GM19025 (cell line): ENCODE measurements around the gene TAP1.

Experiments used
- ATAC-seq: cut with Tn5 transposase; IDR thresholded peaks from one replicate; pipeline ENCODE4 v1.9.1; 2021; ENCODE audit warnings: mild to moderate bottlenecking, low read depth, moderate library complexity; ENCODE audit not compliant: unreplicated experiment

TAP1 gene

DNA sequence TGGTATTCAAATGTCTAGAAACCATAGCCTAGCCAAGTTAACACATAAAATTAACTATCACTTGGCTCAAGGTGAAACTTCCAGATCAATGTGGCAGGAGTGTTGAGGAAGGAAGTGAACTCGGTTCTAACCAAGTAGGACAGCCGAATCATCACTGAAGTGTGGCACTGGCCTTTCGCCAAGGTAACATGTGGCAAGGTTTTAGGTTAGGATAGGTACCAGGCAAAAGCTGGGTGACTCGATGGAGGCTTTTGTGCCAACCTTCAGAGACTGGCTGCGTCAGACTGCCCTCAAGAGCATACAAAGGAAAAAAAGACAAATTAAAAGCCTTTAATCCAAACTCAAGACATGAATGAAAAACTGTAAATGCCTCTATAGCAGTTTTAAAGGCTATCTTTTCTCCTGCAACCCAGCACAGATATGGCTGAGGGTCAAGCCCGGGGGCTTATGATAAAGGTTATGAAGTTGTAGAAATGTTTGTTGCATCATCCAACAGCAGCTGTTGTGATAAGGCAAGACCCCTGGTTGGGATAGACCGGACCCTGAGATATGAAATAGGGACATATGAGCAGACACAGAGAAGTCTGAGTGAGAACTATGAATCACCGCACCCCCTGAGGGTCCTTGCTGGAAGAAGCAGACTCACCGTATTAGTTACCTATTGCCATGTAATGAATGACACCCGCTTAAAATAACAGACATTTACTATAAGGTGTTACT is 12.4 kb upstream of the TAP1 start:
- no peak for ATAC-seq

GRCh38 chr6:32862725-32863124 is 9.2 kb upstream of the TAP1 start:
- ATAC-seq: no peak

DNA sequence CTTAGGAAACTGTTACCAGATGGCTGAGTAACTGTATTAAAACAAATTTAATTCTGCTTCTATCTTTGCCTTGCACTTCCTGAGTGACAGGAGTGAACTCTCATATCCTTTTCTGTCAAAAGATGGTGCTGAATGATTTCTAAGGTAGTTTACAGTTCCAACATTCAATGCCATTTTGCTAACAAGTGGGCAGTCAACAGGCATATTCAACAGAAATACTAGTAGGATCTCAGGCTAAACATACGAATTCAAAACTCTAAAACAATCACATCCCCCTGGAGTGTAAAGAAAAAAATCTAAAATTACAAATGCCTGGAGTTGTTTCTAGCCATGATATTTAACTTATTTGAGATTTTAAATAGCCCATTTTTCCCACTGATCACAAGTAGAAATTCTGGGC is 7.2 kb upstream of the TAP1 start:
- no peak for ATAC-seq

DNA sequence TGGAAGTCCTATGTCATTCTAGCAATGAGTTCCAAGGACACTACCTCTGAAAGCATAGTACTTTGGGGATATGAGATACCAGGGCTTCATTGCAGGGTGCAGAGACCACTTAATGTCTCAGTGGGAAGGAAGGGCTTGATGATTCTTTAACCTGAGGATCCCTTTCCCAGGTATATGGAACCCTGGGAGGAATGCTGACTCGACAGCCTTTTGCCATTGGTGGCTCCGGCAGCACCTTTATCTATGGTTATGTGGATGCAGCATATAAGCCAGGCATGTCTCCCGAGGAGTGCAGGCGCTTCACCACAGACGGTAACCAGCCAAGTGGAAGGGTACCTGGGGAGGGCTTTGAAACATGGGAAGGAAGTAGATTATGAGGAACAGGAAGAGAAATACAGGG is 4.7 kb upstream of the TAP1 start:
- ATAC-seq: no peak

GRCh38 chr6:32857156-32857891 is 3.8 kb upstream of the TAP1 start:
- no peak for ATAC-seq

GRCh38 chr6:32855467-32856174 is 2.1 kb upstream of the TAP1 start:
- ATAC-seq: no peak

- no peak for ATAC-seq
Measured at GRCh38 chr6:32854376-32855178, 1.1 kb upstream of the TAP1 start.

DNA sequence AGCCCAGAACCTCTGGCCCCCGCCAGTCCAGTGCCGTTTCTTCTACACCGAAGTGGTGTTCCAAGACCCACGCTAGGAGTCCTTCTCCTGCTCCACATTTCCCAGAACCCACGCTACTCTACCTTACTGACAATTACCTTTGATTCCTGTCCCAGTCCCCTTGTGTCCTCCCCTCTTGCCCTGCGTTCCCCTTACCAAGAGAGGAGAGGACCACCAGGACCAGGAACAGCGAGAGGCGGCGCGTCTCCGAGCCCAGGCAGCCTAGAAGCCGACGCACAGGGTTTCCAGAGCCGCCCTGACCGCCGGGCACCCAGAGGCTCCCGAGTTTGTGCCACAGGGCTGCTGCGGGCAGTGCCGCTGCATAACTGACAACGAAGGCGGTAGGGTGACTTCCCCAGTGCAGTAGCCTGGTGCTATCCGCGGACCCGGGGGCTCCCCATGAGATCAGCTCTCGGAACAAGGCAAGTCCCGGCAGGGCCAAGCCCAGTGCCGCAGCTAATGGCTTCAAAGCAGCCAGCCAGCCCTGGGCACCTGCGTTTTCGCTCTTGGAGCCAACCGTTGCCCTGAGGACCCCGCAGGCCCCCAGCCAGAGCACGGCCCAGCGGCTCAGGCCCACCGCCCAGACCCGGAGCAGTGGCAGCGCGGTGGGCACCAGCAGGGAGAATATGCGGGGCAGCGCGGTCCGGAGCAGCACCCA is 512 bp downstream of the TAP1 start:
- ATAC-seq: peak; percentile 6

- no peak for ATAC-seq
Measured at GRCh38 chr6:32852018-32852843, 1.3 kb downstream of the TAP1 start.

GRCh38 chr6:32851025-32851424 is 2.5 kb downstream of the TAP1 start:
- no peak for ATAC-seq

DNA sequence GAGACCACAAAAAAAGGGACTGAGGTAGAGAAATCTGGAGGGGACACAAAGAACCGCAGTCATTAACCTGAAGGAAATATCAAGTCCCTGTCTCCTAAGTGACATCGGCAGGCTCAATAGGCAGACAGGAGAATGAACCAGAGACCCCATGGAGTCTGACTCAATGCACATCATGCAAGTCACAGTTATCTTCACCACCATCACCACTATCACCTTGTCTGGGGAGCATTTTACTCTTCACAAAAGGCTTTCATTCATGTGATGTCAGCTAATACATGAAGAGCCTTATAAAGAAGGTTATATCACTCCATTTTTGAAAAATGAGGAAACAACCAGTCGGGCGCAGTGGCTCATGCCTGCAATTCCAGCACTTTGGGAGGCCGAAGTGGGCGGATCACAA is 4.4 kb downstream of the TAP1 start:
- no peak for ATAC-seq

GRCh38 chr6:32847795-32848194 is 5.7 kb downstream of the TAP1 start:
- no peak for ATAC-seq

DNA sequence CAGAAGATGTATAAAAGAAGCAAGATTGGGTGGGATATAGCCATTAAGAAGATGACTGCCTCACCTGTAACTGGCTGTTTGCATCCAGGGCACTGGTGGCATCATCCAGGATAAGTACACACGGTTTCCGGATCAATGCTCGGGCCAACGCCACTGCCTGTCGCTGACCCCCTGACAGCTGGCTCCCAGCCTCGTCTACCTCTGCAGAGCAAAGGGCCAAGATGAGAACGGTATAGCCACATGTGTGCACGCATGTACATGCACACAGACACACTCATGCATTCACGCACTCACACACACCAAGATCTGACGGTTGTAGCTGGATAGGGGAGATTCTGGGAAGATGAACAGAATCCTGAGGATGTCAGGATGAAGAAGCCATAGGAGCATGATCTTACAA is 6.5 kb downstream of the TAP1 start:
- no peak for ATAC-seq

GRCh38 chr6:32845384-32845884 is 8.1 kb downstream of the TAP1 start:
- ATAC-seq: no peak

DNA sequence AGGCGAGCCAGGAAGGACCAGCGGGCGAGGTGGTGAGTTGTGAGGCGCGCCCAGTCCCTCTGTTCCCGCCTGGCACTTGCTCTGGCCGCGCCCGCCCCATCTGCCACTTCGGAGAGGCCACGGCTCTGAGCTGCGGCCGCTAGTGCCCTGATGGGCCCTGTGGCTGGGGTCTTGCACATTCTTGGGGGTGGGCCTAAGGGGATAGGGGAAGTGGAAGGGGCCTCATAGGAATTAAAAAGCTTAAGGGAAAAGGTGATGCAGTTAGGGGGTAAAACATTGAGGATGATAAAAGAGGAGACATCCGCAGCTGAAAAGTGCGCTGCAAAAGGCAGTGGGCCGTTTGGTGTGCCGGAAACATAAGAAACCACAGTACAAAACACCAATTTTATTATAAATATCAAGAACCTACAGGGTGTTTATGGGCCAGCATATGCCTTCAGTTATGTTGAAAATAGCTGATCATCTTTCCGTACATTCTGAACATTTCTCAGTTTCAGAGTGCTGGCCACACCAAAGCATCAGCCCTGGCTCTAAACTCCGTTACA is 8.6 kb downstream of the TAP1 start:
- ATAC-seq: no peak

- ATAC-seq: peak; percentile 64
Measured at GRCh38 chr6:32843979-32844838, 9.3 kb downstream of the TAP1 start, which contains the start of gene PSMB8. Gene PSMB8 (minus strand): TSS chr6:32844047. CDS start chr6:32843996, 51 bp downstream.

GRCh38 chr6:32843331-32843978 is 10.0 kb downstream of the TAP1 start:
- ATAC-seq: no peak
